Superior temporal gyrus (tissue), 1 donor: ENCODE results near the gene SELENOM.
"Not testable (repeated sequence)": the region's sequence is repeated elsewhere in the genome, so short reads cannot be mapped to it uniquely, and the experiment has no call there.

Experiments used
- DNase-seq: peaks from one replicate; pipeline ENCODE4 v3.0.0-alpha.2; 2016; ENCODE audit errors: extremely low spot score

The SELENOM gene

DNA sequence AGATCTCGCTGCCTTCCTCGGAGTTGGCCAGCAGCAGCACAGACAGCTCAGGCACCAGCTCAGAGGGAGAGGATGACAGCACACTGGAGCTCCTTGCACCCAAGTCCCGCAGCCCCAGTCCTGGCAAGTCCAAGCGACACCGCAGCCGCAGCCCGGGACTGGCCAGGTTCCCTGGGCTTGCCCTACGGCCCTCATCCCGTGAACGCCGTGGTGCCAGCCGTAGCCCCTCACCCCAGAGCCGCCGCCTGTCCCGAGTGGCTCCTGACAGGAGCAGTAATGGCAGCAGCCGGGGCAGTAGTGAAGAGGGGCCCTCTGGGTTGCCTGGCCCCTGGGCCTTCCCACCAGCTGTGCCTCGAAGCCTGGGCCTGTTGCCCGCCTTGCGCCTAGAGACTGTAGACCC is 26.5 kb upstream of the SELENOM start:
- DNase-seq: no peak

DNA sequence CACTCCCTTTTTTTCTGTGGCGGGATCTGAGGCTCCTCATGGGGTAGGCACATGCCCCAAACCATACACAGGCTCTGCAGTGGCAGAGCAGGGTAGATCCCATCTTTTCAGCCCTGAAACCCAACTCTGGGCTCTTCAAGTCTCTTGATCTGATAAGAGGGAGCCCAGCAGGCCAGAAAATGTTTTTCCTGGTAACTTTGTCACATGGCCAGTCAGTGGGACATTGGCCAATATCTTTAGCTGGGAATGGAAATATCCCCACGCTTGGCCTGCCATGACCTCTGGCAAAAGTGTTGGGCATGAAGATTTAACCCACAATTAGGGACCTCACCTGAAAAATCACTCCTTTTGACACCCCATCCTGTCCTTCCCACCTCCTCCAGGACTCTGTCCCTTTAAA is 23.5 kb upstream of the SELENOM start:
- no peak for DNase-seq

DNA sequence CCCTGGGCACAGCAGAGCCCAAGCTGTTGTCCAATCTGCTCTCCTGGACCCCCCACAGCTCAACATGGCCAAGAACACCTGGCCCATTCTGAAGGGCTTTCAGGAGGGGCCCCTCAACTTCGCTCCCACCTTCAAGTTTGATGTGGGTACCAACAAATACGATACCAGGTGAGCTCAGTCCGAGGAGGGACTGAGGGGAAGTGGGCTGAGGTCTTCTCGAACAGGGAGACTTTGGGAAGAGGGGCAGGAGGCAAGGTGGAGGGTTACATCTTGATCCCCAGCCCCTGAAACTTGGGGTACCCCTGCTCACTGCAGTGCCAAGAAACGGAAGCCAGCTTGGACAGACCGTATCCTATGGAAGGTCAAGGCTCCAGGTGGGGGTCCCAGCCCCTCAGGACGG is 20.8 kb upstream of the SELENOM start:
- DNase-seq: no peak

- DNase-seq: no peak
These were observed 19.9 kb upstream of the SELENOM start for GRCh38 chr22:31127181-31127772.

- DNase-seq: no peak
These were observed 19.5 kb upstream of the SELENOM start for GRCh38 chr22:31126869-31127175.

DNA sequence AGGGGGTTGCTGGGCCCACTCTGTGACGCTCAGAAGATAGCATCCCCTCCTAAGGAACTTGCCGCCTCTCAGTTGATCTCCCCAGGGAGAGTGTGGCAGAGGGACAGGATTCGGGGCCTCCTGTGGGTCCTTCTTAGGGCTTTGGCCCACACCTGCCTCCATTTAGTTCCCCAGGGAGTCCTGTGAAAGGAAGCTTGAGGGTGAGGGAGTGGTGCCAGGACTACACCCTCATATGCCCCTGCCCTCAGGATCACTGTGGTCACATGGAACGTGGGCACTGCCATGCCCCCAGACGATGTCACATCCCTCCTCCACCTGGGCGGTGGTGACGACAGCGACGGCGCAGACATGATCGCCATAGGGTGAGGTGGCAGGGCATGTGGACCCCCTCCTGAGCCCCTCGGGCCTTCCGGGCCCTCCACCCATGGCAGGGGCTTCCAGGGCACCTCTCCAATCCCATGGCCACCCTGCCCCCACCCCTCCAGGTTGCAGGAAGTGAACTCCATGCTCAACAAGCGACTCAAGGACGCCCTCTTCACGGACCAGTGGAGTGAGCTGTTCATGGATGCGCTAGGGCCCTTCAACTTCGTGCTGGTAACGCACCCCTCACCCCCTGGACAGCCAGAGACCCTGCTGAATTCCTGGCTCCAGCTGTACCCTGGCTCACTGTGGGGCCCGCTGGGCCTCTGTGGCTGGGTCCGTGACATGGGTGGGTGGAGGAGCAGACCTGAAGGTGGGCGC is 18.9 kb upstream of the SELENOM start:
- no peak for DNase-seq

DNA sequence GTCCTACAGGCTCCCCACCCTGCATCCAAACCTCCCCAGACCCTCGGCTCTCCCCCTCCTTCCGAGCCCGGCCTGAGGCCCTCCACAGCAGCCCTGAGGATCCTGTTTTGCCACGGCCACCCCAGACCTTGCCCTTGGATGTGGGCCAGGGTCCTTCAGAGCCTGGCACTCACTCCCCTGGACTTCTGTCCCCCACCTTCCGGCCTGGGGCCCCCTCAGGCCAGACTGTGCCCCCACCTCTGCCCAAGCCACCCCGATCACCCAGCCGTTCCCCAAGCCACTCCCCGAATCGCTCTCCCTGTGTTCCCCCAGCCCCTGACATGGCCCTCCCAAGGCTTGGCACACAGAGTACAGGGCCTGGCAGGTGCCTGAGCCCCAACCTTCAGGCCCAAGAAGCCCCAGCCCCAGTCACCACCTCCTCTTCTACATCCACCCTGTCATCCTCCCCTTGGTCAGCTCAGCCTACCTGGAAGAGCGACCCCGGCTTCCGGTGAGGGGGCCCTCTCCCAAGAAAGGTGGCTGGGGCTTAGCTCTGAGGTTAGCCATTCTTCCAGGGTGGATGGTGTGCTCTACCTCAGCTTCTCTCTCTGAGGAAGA is 18.3 kb upstream of the SELENOM start:
- DNase-seq: no peak

DNA sequence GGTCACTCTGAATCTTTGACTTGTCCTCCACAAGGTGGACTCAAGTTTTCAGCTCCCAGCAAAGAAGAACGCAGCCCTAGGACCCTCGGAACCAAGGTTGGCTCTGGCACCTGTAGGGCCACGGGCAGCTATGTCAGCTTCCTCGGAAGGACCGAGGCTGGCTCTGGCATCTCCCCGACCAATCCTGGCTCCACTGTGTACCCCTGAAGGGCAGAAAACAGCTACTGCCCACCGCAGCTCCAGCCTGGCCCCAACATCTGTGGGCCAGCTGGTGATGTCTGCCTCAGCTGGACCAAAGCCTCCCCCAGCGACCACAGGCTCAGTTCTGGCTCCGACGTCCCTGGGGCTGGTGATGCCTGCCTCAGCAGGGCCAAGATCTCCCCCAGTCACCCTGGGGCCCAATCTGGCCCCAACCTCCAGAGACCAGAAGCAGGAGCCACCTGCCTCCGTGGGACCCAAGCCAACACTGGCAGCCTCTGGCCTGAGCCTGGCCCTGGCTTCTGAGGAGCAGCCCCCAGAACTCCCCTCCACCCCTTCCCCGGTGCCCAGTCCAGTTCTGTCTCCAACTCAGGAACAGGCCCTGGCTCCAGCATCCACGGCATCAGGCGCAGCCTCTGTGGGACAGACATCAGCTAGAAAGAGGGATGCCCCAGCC is 17.6 kb upstream of the SELENOM start:
- no peak for DNase-seq

- DNase-seq: no peak
These were observed 16.9 kb upstream of the SELENOM start for GRCh38 chr22:31124290-31124689.

- no peak for DNase-seq
These were observed 15.9 kb upstream of the SELENOM start for GRCh38 chr22:31123292-31123602.

DNA sequence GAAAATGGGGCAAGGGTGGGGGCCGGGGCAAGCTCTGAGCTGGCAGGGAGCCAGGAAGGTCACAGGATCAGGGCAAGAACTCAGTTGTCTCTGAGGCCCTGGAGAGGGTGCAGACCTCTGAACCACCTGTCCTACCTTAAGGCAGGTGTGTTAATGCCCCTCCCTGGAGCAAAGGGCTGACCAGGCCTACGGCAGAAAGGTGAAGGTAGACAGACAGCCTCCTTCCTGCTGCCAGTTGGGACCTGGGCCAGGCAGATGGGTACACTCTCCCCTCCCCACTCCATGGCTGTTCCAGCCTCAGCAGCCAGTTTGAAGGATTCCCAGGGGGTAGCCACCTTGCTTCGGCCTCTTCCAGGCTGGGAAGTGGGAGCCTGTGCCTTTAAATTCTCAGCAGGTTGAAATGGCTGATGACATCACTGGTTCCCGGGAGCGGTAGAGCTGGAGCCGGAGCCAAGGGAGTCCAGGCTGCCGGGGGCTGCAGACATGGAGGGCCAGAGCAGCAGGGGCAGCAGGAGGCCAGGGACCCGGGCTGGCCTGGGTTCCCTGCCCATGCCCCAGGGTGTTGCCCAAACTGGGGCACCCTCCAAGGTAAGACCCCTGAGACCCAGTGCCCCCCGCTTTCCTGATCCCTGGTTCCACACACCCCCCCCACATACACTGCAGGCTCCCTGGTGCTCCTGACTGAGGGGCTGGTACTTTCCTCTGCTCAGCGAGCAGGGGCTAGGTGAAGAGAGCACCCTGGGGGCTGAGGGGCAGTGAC is 15.3 kb upstream of the SELENOM start, which contains the start of gene INPP5J:
INPP5J (plus strand) TSS at position 435 of the 760 bp plus-strand sequence; CDS start at position 484, 49 bp downstream.
- DNase-seq: peak; percentile 63

- DNase-seq: no peak
These were observed 14.8 kb upstream of the SELENOM start for GRCh38 chr22:31122196-31122531.

DNA sequence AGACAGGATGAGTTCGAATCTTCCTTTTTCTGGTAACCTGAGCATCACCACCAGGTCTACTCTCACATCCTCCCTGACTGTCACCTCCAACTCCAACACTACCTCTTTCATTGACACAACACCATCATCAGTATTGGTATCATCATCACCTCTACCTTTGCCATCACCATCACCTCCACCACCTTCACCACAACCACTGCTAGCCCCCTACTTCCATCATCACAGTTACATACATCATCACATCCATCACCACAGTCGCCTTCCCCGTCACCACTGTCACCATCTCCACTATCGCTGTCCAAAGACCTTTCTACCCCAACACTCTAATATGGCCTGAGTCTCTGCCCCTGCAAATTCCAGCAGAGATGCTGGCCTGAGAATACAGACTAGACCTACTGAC is 14.0 kb upstream of the SELENOM start:
- no peak for DNase-seq

DNA sequence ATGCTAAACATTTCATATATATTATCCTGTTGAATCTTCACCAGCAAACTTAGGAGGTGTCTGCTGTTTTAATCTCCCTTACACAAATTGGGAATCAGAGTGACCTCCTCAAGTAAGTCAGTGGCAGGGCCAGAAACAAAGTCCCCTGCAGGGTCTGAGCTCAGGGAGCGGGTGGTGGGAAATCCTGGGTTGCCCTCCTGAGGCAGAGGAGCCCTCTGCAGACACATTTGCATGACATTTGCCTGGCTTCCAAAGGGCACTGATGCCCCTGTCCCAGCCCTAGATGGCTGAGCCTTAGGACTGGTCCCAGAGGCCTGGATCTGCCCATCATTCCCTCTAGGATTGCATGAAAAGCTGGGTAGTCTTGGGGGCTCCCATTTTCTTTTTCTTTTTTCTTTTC is 13.3 kb upstream of the SELENOM start:
- no peak for DNase-seq

DNA sequence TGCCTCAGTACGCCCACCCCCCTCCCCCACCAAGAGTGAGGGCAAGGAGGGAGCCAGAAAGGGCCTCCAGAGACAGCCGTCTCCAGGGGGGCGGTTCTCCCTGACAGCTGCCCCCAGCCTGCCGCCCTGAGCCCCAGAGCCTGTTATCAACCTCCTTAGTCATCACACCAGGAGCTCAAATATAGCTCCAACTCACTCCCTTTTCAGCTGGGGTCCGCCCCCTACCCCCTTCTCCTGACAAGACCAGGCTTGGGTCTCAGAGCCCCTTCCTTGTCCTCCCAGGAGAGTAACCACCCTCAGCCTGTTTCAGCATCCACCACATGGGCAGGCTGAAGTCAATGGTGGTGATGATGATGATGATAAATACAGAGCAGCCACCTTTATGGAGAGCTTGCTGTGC is 12.9 kb upstream of the SELENOM start:
- no peak for DNase-seq

DNA sequence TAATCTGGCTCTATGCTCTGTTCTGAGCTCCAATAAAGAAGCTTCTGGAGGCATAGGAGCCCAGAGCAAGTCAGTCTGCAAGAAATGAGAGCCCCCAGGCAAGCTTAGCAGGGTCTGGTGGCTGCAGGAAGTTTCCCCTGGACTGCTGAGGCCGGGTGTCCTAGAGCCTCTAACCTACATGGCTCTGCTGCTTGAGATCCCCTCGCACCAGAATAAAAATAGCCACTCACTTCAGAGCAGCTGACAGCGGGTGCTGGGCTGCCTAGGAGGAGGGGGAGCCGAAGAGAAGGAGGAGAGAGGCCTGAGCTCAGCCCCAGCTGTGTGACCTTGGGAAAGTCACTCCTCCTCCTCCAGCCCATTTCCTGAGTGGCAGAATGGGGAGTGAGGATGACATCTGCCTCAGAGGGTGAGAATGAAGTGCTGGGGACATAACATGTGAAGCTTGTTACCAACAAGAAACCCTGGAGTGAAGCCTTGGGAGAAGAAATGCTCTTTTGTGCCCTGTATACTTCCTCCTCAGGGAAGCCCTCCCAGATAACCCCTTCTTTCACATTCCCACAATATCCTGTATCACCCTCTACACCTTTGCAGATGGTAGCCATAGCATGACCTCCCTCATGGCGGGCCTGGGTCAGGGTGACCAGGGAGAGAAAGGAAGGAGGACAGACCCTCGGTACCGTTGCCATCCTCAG is 11.8 kb upstream of the SELENOM start:
- DNase-seq: no peak

- no peak for DNase-seq
These were observed 10.9 kb upstream of the SELENOM start for GRCh38 chr22:31118046-31118820.

DNA sequence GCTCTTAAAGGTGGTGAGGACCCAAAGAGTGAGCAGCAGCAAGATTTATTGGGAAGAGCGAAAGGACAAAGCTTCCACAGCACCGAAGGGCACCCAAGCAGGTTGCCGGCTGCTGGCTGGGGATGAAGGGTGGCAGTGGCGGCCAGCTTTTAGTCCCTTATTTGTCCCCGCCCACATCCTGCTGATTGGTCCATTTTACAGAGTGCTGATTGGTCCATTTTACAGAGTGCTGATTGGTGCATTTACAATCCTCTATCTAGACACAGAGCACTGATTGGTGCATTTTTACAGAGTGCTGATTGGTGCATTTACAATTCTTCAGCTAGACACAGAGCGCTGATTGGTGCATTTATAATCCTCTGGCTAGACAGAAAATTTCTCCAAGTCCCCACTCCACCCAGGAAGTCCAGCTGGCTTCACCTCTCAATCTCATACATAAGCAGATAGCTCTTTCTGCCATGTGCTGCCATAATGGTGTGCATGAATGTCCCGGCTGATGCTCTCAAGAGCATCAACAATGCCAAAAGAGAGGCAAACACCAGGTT is 5.3 kb upstream of the SELENOM start:
- DNase-seq: not testable (repeated sequence)

- no peak for DNase-seq
These were observed 488 bp upstream of the SELENOM start for GRCh38 chr22:31107894-31108218.

DNA sequence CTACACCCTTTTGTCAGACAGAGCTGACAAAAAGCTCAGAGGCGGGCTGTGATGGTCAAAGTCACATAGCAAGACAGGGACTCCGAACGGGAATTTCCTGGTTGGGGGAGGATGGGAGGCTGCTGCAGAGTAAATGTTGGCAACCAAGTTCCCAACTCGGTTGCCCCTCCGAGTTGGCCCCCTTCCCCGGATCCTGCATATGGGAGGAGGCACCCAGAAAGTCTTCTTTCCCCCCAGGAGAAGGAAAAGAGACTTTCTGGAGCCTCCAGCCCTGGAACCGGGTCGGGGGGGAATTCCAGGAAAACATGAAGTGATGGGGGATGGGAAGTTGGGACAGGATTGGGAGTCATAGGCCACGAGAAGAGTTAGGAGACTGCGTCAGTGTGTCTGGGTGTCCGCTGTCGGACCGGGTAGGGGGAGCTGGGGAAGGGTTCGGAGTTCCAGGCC is 614 bp downstream of the SELENOM start:
- no peak for DNase-seq
